ENCODE measurements around the gene USP4. TPM values are rescaled to one million over a fixed set of nuclear protein-coding genes. Genes with fewer than 3 reads are reported as not detected.
"Not testable (repeated sequence)": the region's sequence is repeated elsewhere in the genome, so short reads cannot be mapped to it uniquely, and the experiment has no call there.

The USP4 gene
- total RNA-seq, 4 donors from 2014 or later = 29.1 to 76.8 (median 35.5) TPM

DNA sequence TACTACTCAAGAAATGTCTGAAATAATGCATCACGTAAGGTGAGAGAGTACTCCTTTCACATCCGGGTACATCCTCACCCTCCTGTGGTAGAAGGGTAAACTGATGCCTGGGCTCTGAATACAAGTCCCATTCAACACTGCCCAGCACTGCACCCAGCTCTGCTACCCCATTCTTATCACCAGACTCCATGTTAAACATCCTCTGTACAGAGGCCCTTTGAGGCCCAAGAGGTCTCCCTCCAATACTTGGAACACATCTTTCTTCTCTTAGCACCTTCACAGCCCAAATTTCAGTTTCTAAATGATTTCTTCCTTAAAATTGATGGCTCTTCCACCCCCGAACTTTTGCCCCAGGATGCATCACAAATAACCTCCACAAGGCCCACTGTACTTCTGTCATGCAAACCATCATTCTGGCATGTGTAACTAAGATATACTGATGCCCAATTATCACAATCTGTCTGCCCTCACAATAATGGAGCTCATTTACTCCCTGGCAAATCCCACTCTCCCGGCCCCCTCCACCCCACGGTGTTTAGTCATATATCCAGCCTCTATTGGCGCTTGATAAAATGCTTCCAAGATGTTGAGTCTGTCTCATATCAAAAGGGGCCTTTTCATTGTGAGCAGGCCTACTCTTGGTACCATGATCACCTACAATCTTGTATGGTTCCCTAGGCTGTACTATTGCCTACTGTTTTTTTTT lies 30.9 kb upstream of the USP4 start:
- no peak overlapping the region for H3K27ac ChIP-seq
- TF ChIP-seq EP300 (IDR thresholded peaks at IDR 0.05) (no peak), CTCF (IDR thresholded peaks at IDR 0.05) (no peak), POLR2A (IDR thresholded peaks at IDR 0.05) (no peak), POLR2AphosphoS5 (IDR thresholded peaks at IDR 0.05) (no peak)
- H3K4me1 ChIP-seq = no peaks in the 10 kb centered on the region
- DNase-seq (ENCODE audit: low spot score in 2 of 2) = no peak
- peaks cover 90% of the 10 kb centered on the region for H3K36me3 ChIP-seq
- 79% methylated on average over 6 of the region's 6 CpGs for WGBS
- no peaks in the 10 kb centered on the region for H3K9me3 ChIP-seq
- H3K4me3 ChIP-seq = no peak overlapping the region
- H3K27me3 ChIP-seq = no peaks in the 10 kb centered on the region

DNA sequence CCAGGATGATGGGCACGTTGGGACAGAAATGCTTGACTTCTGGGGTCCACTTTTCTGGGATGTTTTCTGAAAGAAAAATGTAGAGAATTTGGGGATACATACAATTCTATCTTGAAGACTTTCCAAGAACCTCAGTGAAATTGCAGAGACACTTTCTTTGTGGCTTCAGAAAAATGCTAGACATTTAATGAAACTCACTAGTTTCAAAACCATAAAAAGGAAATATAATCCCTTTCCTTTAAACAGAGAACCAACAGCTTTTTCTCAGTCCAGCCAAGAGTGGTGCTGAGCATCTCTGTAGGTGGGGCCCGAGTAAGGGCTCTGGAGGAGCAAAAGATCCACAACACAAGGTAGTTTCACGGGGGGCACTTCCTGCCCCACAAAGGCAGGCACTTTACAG lies 22.7 kb upstream of the USP4 start:
- H3K27ac ChIP-seq = no peak overlapping the region
- DNase-seq (ENCODE audit: low spot score in 2 of 2) = no peak
- WGBS = 81% methylated on average over 3 of the region's 3 CpGs

DNA sequence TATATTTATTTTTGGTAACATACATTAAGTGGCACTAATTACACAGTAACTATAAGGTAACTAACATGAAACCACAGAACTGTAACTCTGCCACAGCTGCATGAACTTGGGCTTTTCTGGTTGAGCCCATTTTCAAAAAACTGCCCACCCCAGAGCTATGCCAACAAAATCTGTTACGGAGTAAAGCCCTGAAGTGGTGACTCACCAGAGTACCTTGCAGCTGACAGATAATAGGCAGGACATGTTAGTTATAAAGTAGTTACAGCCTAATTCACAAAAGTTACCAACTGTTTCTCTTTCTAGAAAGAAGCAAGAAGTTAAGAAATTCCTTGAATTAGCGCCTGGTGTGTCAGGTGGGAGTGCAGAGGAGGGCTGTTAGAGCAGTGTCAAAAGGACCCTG lies 19.8 kb upstream of the USP4 start:
- peaks cover 31% of the 10 kb centered on the region for H3K4me1 ChIP-seq
- H3K36me3 ChIP-seq = peaks cover 55% of the 10 kb centered on the region
- H3K27ac ChIP-seq = no peak overlapping the region
- DNase-seq (ENCODE audit: low spot score in 2 of 2) = no peak
- H3K4me3 ChIP-seq = no peak overlapping the region
- 81% methylated on average over 2 of the region's 2 CpGs for WGBS
- TF ChIP-seq EP300 (IDR thresholded peaks at IDR 0.05) (no peak), POLR2AphosphoS5 (IDR thresholded peaks at IDR 0.05) (no peak), POLR2A (IDR thresholded peaks at IDR 0.05) (no peak), CTCF (IDR thresholded peaks at IDR 0.05) (no peak)
- H3K9me3 ChIP-seq = no peaks in the 10 kb centered on the region
- H3K27me3 ChIP-seq = no peaks in the 10 kb centered on the region

More for the DNA sequence above, 22.7 kb upstream of the USP4 start:
- Histone ChIP-seq H3K4me1 (peaks cover 15% of the 10 kb centered on the region), H3K4me3 (no peak overlapping the region), H3K36me3 (peaks cover 82% of the 10 kb centered on the region), H3K9me3 (no peaks in the 10 kb centered on the region), H3K27me3 (no peaks in the 10 kb centered on the region)
- no peak for TF ChIP-seq CTCF (IDR thresholded peaks at IDR 0.05)
- no peak for TF ChIP-seq EP300 (IDR thresholded peaks at IDR 0.05)
- no peak for TF ChIP-seq POLR2AphosphoS5 (IDR thresholded peaks at IDR 0.05)
- no peak for TF ChIP-seq POLR2A (IDR thresholded peaks at IDR 0.05)

GRCh38 chr3:49358884-49359225 lies 19.0 kb upstream of the USP4 start:
- TF ChIP-seq EP300 (IDR thresholded peaks at IDR 0.05) (no peak), POLR2AphosphoS5 (IDR thresholded peaks at IDR 0.05) (no peak), CTCF (IDR thresholded peaks at IDR 0.05) (no peak), POLR2A (IDR thresholded peaks at IDR 0.05) (no peak)
- H3K4me1 ChIP-seq = peaks cover 31% of the 10 kb centered on the region
- WGBS = no CpG with 5 or more reads among the region's 3 CpGs
- peak overlapping the region; percentile 69 for H3K4me3 ChIP-seq
- DNase-seq (ENCODE audit: low spot score in 2 of 2) = no peak
- peaks cover 47% of the 10 kb centered on the region for H3K36me3 ChIP-seq
- H3K9me3 ChIP-seq = no peaks in the 10 kb centered on the region
- no peaks in the 10 kb centered on the region for H3K27me3 ChIP-seq
- peak overlapping the region; percentile 95 for H3K27ac ChIP-seq

GRCh38 chr3:49358217-49358883 lies 18.5 kb upstream of the USP4 start, which contains the start of gene GPX1:
TSS of gene GPX1 (minus strand) at chr3:49358353. CDS start at chr3:49358278, 75 bp downstream.
- H3K4me3 ChIP-seq = peak within 1 kb of the TSS; percentile 69
- peaks cover 31% of the 10 kb centered on the region for H3K4me1 ChIP-seq
- WGBS = 3% methylated on average over 7 of the region's 46 CpGs
- H3K27me3 ChIP-seq = no peaks in the 10 kb centered on the region
- TF ChIP-seq POLR2A (IDR thresholded peaks at IDR 0.05) (peak; percentile 88 to 97), POLR2AphosphoS5 (IDR thresholded peaks at IDR 0.05) (peak; percentile 56 to 94 (median 93)), CTCF (IDR thresholded peaks at IDR 0.05) (no peak)
- H3K36me3 ChIP-seq = peaks cover 42% of the 10 kb centered on the region
- H3K27ac ChIP-seq = peak within 1 kb of the TSS; percentile 95
- H3K9me3 ChIP-seq = no peaks in the 10 kb centered on the region
- peak; percentile 96 to 97 for DNase-seq (ENCODE audit: low spot score in 2 of 2)

GRCh38 chr3:49357443-49358216 lies 17.8 kb upstream of the USP4 start:
- Histone ChIP-seq H3K27ac (peak overlapping the region; percentile 95), H3K36me3 (peaks cover 35% of the 10 kb centered on the region), H3K4me3 (peak overlapping the region; percentile 69), H3K4me1 (peaks cover 33% of the 10 kb centered on the region)
- not testable (repeated sequence) for H3K9me3 ChIP-seq, H3K27me3 ChIP-seq
- WGBS = 2% methylated on average over 30 of the region's 63 CpGs
- DNase-seq (ENCODE audit: low spot score in 2 of 2) = peak; percentile 83 to 84

DNA sequence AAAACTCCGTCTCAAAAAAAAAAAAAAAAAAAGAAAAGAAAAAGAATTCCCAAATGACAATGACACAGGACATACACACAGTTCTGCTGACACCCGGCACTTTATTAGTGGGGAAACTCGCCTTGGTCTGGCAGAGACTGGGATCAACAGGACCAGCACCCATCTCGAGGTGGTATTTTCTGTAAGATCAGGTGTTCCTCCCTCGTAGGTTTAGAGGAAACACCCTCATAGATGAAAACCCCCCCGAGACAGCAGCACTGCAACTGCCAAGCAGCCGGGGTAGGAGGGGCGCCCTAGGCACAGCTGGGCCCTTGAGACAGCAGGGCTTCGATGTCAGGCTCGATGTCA lies 17.2 kb upstream of the USP4 start:
- H3K27ac ChIP-seq = peak overlapping the region; percentile 95
- DNase-seq (ENCODE audit: low spot score in 2 of 2); H3K9me3 ChIP-seq; H3K27me3 ChIP-seq: not testable (repeated sequence)
- H3K36me3 ChIP-seq = peaks cover 29% of the 10 kb centered on the region
- peaks cover 39% of the 10 kb centered on the region for H3K4me1 ChIP-seq
- peak overlapping the region; percentile 69 for H3K4me3 ChIP-seq
- 27% methylated on average over 8 of the region's 10 CpGs for WGBS
